Heart right ventricle (tissue), 16 donors: ENCODE measurements around the gene N4BP2L2. TPM values are rescaled to one million over a fixed set of nuclear protein-coding genes. Genes with fewer than 3 reads are reported as not detected.

Experiments used
- ATAC-seq, 8 donors: fragments of 200-7000 bp; cut with Tn5 transposase; one replicate each; pipeline ENCODE4 v1.9.1; 2020; ENCODE audit warnings: mild to moderate bottlenecking in 8 of 8, moderate library complexity in 8 of 8, moderate number of reproducible peaks in 1 of 8
- DNase-seq, 2 donors: peaks; one replicate each; pipeline ENCODE4 v3.0.0-alpha.2; 2020
- H3K27ac ChIP-seq, 10 donors: fragments of 200-600 bp; sonication (generic) in 2 of 10; one replicate each; pipeline versions ENCODE4 v1.5.0 to v1.8.0; 2020 to 2022; ENCODE audit warnings: mild to moderate bottlenecking in 3 of 10
- H3K27me3 ChIP-seq, 7 donors: fragments of 200-600 bp; one replicate each; pipeline ENCODE4 v1.8.0; 2021 to 2022; ENCODE audit warnings: mild to moderate bottlenecking in 2 of 7
- H3K36me3 ChIP-seq, 9 donors: fragments of 200-600 bp; sonication (generic) in 1 of 9; one replicate each; pipeline versions ENCODE4 v1.5.0 to v1.8.0; 2020 to 2022; ENCODE audit warnings: mild to moderate bottlenecking in 2 of 9
- H3K4me1 ChIP-seq, 9 donors: fragments of 200-600 bp; sonication (generic) in 1 of 9; one replicate each; pipeline versions ENCODE4 v1.5.0 to v1.8.0; 2020 to 2022; ENCODE audit warnings: mild to moderate bottlenecking in 4 of 9
- H3K4me3 ChIP-seq, 10 donors: fragments of 200-600 bp; sonication (generic) in 2 of 10; one replicate each; pipeline versions ENCODE4 v1.5.0 to v1.8.0; 2020 to 2022; ENCODE audit warnings: mild to moderate bottlenecking in 7 of 10, moderate library complexity in 2 of 10
- H3K9me3 ChIP-seq, 11 donors: fragments of 200-600 bp in 10 of 11; sonication (generic) in 2 of 11; one replicate each; pipeline versions ENCODE4 v1.5.0 to v1.8.0; 2013 to 2022; ENCODE audit warnings: mild to moderate bottlenecking in 2 of 11, control low read depth in 1 of 11, moderate library complexity in 1 of 11
- WGBS, 2 donors: extraction: QIAGEN DNeasy Blood & Tissue Kit; methylation state at CpG; one replicate each; pipeline ENCODE4 v1.1.7; 2013; ENCODE audit warnings: inconsistent platforms in 1 of 2; 5-methylcytosine and 5-hydroxymethylcytosine counted together
- intact Hi-C, 10 donors: fragments of 100-400 bp; cut with DNase I; formaldehyde crosslinking; loops; one replicate each; pipeline versions ENCODE4 v1.11.1 to v1.14.2; 2022
- polyA plus RNA-seq, 2 donors: library from polyadenylated mRNA; stranded (reverse); fragments of 200-250 nt; gene quantifications; one replicate each; pipeline ENCODE4 v1.2.3, GENCODE V29; 2013
- total RNA-seq, 10 donors: library from RNA; stranded (reverse); fragmentation: NEBNext Ultra II Directional in 3 of 10; extraction: Animal tissue kit (Norgen Biotek cat#: 25700) in 3 of 10; gene quantifications; one replicate each; pipeline versions ENCODE4 v1.2.1 to v1.2.4, GENCODE V29; 2021 to 2023
- TF ChIP-seq, protein P1 (sequence below), 9 donors: fragments of 200-600 bp; sonication (generic) in 2 of 9; IDR thresholded peaks; one replicate each; pipeline versions ENCODE4 v1.5.0 to v1.8.0; 2021 to 2022; ENCODE audit warnings: antibody characterized with exemption in 9 of 9, mild to moderate bottlenecking in 5 of 9, moderate library complexity in 1 of 9
- donor health status: Arrhythmogenic right ventricular cardiomyopathy.
- donor health status: ischemic (EF 13 %, LVEDD 7.1; RV severe dilation, severe dysfunction).
- donor health status: healthy with polysubstance abuse.
- donor health status: DM: no; HTN: yes; CAD: no.
- donor health status: DM: no; HTN: no; CAD: no.
- donor health status: ischemic (EF 25% LVEDD 6.9; RV normal size, moderate dysfunction).
- donor health status: ischemic (EF 25% LVEDD 5.7; RV mildly dilated, moderate dysfunction).
- donor health status: healthy.
- donor health status: DM: yes; HTN: yes; CAD: no.
- donor health status: Ischemic cardiomyopathy.
- donor health status: ischemic (EF 35%, LVEDD 5.7; RV mildly dilated, moderate dysfunction).
- donor health status: nonischemic (EF 11% LVEDD 7.7; RV severe dilation, severe dysfunction).
- donor health status: DM: yes; HTN: yes; CAD: no.
- donor health status: PGD.
- donor health status: ischemic (EF 29% LVEDD 5.4; RV normal size, mild dysfunction).
- donor health status: nonischemic (EF 23%, LVEDD 6.1; RV moderate dilation, normal function).

The N4BP2L2 gene
- total and polyA plus RNA-seq, 12 donors = 28.2 to 162 (median 132) TPM

DNA sequence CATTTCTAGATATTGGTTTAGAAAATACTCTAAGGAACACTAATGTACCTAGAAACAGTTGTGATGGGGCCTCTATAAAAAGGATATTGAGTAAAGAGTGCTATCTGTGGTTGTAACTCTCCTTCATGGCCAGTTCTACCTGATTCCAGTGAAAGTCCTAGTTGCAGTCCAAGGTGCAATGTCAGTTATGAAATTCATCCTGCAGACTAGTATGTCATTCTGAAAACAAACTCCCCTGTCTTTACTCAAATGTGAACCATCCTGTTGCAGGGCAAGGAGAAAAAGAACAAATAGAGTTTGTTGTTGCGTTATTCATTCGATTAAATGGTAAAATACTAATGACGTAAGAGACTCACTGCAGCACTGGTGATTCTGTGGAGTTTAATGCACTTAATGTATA lies 92.4 kb downstream of the N4BP2L2 start:
- WGBS, 2 donors = 94 to 96% methylated on average over 3 of the region's 3 CpGs
- Histone ChIP-seq H3K4me1 (peaks cover 0 to 25% (median 0%) of the 10 kb centered on the region in 9 donors), H3K4me3 (no peak overlapping the region), H3K27ac (no peak overlapping the region), H3K36me3 (peaks cover 0 to 29% (median 7%) of the 10 kb centered on the region in 9 donors), H3K9me3 (peaks cover 0 to under 1% (median 0%) of the 10 kb centered on the region in 11 donors), H3K27me3 (no peaks in the 10 kb centered on the region)
- DNase-seq (no peak), ATAC-seq (no peak)
- intact Hi-C loops = loop anchor here in 2 of 10 donors (10.0 kb wide), 1 partner anchor 61 kb away; no protein-coding TSS in a partner anchor
- TF ChIP-seq, protein P1, sequence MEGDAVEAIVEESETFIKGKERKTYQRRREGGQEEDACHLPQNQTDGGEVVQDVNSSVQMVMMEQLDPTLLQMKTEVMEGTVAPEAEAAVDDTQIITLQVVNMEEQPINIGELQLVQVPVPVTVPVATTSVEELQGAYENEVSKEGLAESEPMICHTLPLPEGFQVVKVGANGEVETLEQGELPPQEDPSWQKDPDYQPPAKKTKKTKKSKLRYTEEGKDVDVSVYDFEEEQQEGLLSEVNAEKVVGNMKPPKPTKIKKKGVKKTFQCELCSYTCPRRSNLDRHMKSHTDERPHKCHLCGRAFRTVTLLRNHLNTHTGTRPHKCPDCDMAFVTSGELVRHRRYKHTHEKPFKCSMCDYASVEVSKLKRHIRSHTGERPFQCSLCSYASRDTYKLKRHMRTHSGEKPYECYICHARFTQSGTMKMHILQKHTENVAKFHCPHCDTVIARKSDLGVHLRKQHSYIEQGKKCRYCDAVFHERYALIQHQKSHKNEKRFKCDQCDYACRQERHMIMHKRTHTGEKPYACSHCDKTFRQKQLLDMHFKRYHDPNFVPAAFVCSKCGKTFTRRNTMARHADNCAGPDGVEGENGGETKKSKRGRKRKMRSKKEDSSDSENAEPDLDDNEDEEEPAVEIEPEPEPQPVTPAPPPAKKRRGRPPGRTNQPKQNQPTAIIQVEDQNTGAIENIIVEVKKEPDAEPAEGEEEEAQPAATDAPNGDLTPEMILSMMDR (IDR thresholded peaks at IDR 0.05) = no peak

- DNase-seq (no peak), ATAC-seq (no peak)
- intact Hi-C loops = loop anchor here in 2 of 10 donors (10.0 kb wide), 1 partner anchor 61 kb away; no protein-coding TSS in a partner anchor
- no peaks in the 10 kb centered on the region for H3K27me3 ChIP-seq
- no peak overlapping the region for H3K4me3 ChIP-seq
- WGBS, 2 donors = 94 to 98% methylated on average over 2 of the region's 2 CpGs
- no peak overlapping the region for H3K27ac ChIP-seq
- TF ChIP-seq, protein P1 (IDR thresholded peaks at IDR 0.05) = no peak
- H3K9me3 ChIP-seq = no peaks in the 10 kb centered on the region
- peaks cover 0 to 25% (median 0%) of the 10 kb centered on the region in 9 donors for H3K4me1 ChIP-seq
- peaks cover 0 to 29% (median 7%) of the 10 kb centered on the region in 9 donors for H3K36me3 ChIP-seq
Measured at GRCh38 chr13:32445461-32445860, 93.1 kb downstream of the N4BP2L2 start.

- TF ChIP-seq, protein P1 (IDR thresholded peaks at IDR 0.05) = peak in 6 of 9 donors; percentile 22 to 51 (median 42)
- intact Hi-C loops = loop anchor here in 2 of 10 donors (10.0 kb wide), 1 partner anchor 58 kb away; no protein-coding TSS in a partner anchor
- H3K36me3 ChIP-seq = peaks cover 0 to 36% (median 7%) of the 10 kb centered on the region in 9 donors
- H3K9me3 ChIP-seq = no peaks in the 10 kb centered on the region
- H3K27me3 ChIP-seq = no peaks in the 10 kb centered on the region
- peaks cover 0 to 25% (median 0%) of the 10 kb centered on the region in 9 donors for H3K4me1 ChIP-seq
- ATAC-seq (peak in 1 of 8 donors; percentile 34), DNase-seq (no peak)
- no peak overlapping the region for H3K27ac ChIP-seq
- H3K4me3 ChIP-seq = no peak overlapping the region
- 43 to 66% methylated on average over 2 of the region's 2 CpGs for WGBS, 2 donors
Measured at GRCh38 chr13:32443111-32443510, 95.5 kb downstream of the N4BP2L2 start.

GRCh38 chr13:32438871-32439270 lies 99.7 kb downstream of the N4BP2L2 start:
- WGBS, 2 donors = 85 to 89% methylated on average over 4 of the region's 4 CpGs
- TF ChIP-seq, protein P1 (IDR thresholded peaks at IDR 0.05) = no peak
- intact Hi-C loops = no loop called here
- Histone ChIP-seq H3K9me3 (no peaks in the 10 kb centered on the region), H3K36me3 (peaks cover 0 to 72% (median 4%) of the 10 kb centered on the region in 9 donors), H3K4me3 (no peak overlapping the region), H3K4me1 (peaks cover 0 to 4% (median 0%) of the 10 kb centered on the region in 9 donors), H3K27ac (no peak overlapping the region), H3K27me3 (no peaks in the 10 kb centered on the region)
- ATAC-seq (no peak), DNase-seq (no peak)
